HG02973 (cell line): ENCODE results near the gene WFS1.

Experiments
- ATAC-seq: cut with Tn5 transposase; IDR thresholded peaks from one replicate; pipeline ENCODE4 v1.9.1; 2021; ENCODE audit warnings: moderate library complexity; ENCODE audit not compliant: unreplicated experiment

The WFS1 gene, protein sequence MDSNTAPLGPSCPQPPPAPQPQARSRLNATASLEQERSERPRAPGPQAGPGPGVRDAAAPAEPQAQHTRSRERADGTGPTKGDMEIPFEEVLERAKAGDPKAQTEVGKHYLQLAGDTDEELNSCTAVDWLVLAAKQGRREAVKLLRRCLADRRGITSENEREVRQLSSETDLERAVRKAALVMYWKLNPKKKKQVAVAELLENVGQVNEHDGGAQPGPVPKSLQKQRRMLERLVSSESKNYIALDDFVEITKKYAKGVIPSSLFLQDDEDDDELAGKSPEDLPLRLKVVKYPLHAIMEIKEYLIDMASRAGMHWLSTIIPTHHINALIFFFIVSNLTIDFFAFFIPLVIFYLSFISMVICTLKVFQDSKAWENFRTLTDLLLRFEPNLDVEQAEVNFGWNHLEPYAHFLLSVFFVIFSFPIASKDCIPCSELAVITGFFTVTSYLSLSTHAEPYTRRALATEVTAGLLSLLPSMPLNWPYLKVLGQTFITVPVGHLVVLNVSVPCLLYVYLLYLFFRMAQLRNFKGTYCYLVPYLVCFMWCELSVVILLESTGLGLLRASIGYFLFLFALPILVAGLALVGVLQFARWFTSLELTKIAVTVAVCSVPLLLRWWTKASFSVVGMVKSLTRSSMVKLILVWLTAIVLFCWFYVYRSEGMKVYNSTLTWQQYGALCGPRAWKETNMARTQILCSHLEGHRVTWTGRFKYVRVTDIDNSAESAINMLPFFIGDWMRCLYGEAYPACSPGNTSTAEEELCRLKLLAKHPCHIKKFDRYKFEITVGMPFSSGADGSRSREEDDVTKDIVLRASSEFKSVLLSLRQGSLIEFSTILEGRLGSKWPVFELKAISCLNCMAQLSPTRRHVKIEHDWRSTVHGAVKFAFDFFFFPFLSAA

DNA sequence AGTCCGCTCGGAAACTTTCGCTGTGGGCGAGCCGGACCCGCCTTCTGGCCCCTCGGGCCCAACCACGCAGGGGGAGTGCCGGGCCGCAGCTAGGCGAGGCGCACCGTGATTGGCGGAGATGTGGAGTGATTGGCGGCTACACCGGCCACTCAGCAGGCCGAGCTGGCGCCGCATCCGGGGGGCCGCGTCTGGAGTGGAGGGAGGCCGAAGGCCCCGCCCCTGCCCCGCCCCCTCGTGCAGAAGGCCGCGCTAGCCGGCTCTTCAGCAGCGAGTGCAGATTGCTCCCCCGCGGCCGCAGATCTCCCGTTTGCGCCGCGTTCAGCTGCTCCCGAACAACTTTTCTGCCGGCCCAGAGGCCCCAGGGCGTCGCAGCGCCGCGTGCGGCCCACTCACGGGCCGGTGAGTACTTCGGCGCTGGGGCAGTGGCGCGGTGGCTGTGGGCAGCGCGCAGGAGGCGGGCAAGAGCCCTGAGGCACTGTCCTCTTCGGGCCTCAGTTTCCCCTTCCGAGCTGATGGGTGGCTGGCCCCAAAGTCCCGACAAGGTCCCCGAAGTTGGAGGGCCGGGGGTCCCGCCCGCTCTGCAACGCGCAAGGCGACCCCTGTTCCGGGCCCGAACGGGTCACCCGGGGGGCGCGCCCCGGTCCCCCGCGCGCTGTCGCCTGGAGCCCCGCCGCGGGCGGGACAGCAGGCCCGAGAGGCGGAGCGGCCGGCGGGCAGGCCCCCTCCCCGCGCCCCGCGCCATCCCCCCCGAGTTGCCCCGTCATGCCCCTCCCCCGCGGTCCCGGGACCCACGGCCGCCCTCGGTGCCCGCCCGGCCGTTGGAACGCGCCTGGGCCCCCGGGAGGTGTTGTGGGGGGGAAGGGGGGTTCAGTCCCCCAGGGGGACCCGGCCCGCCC is at the start of gene WFS1:
WFS1 (plus strand) TSS at position 235 of the 896 bp plus-strand sequence. CDS start 7,606 bp downstream, outside the sequence.
- ATAC-seq = peak; percentile 100

DNA sequence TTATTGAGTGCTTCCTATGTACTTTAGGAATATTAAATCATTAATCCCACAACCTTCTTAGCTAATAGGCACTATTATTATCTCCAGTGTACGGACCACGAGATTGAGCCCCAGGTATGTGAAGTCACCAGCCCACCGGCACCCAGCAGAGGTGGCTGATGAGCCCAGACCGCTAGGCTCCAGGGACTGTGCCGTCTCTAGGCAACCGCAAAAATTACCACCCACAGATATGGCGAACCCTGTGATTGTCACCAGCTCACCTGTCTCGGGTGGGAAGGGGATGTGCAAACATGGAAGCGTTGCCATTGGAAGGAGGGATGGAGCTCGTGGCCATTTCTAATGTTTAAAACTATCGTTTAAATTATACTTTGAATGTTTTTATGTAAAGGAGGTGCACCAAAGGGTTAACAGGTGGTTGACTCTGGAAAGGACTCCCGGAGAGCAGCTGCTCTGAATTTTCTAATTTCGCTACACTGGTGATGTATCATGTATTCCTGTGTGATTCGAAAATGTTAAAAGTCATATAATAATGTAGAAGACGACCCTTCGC is 48.3 kb upstream of the WFS1 start:
- ATAC-seq = no peak

DNA sequence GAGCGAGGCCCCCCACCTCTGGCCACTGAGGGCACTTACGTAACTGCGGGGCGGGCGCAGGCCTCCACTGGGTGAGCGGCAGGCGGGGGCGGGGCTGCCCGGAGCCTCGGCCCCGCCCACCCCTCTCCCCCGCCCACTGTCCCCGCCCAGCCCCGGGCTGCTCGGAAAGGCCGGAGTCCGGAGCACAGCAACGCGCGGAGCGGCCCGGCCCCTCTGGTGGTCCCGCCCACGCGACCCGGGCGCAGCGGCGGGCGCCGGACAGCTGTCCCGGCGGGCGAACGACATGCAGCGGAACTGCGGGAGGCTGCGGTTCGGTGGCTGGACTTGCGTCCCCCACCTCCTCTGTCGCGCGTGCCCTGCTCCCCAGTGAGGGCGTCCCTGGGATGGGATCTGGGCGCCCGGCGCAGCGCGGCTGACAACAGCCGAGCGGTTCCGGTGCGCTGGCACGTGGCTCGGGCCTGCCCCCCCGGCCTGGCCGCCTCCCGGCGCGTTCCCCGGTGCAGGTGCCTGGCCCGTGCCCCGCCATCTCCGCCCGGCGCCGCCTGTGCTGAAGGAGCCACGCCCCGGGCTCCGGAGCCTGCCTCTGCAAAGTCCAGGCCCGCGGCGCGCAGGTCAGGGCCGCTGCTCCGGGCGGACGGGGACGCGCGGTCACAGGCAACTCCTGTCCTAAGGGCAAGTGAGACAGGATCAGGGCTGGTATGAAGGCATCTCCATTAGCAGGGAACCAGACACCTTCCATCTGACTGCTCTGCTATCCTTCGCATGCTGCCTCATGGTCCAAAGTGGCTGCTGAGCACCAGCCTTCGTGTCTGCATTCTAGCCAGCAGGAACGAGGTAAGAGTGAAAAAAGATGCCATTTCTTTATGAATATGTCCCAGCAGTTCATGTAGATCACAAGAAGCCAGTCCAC is 47.5 kb upstream of the WFS1 start:
- no peak for ATAC-seq

DNA sequence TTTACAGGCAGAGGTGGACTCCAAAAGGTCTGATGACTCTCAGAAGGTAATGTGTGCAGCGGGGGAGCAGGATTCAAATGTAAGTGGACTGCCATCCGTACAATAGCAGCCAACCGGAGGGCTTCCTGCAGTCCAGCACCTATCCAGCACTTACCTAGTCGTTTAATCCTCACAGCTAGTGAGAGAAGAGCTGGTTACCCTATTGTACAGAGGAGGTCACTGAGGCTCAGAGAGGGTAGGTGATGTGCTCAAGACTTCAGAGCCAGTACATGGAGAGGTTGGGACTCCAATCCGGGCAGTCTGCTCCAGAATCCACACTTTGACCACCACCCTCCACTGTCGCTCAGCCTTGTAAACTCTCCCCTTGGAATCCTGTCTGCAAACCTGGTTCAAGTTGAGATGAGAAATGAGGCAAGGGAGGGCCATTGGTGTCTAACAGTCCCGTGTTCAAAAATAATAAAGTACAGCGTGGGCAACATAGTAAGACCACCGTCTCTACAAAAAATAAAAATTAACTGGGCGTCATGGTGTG is 46.8 kb upstream of the WFS1 start:
- ATAC-seq = no peak

DNA sequence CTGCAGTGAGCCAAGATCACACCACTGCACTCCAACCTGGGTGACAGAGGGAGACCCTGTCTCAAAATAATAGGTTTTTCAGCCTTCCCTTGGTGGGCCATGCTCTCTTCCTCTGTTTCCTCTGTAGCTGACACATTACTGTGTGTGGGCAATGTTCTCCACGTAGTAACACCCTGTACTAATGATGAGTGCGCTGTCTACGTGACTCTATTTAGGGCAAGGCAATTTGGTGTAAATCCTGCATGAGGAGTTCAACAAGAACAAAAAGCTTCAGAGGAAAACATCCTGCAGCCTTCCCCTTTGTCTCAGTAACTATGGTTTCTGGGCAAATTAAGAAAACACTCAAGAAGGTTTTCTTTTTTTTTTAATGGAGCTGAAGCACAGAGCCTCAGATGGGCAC is 44.9 kb upstream of the WFS1 start:
- ATAC-seq = no peak

DNA sequence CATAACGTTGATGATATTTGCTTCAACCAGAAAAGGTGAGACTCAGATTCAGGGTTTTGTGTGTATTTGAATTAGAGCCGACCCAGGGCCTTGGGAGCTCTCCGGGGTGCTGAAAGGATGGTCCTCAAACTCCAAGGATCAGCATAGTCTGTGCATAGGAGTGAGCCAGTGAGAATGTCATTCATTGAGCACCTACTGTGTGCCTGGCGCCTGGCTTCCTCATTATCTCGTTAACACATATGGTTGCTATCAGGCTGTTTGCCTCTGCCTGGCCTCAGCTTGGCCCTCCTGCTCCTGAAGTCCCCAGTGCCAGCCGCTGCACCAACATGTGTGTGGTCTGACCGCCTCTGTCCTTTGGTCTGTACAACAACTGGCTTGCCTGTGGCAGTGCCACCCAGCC is 44.2 kb upstream of the WFS1 start:
- no peak for ATAC-seq

DNA sequence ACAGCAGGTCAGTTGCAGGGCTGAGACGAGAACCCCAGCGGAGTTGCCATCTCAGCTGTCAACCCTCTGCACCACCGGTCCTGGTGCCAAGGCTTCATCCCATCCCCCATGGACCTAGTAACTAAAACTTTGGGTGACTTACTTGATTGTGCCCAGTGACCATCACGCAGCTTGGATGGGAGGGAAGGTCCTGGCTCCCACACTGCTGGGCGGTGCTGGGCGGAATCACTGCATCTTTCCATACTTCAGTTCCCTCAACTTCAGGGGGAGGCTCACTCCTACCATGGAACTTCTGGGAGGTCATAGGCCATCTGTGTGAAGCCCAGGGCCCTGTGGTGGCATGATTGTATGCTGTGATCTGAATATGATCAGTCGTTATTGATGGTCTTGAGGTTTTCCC is 43.1 kb upstream of the WFS1 start:
- no peak for ATAC-seq

DNA sequence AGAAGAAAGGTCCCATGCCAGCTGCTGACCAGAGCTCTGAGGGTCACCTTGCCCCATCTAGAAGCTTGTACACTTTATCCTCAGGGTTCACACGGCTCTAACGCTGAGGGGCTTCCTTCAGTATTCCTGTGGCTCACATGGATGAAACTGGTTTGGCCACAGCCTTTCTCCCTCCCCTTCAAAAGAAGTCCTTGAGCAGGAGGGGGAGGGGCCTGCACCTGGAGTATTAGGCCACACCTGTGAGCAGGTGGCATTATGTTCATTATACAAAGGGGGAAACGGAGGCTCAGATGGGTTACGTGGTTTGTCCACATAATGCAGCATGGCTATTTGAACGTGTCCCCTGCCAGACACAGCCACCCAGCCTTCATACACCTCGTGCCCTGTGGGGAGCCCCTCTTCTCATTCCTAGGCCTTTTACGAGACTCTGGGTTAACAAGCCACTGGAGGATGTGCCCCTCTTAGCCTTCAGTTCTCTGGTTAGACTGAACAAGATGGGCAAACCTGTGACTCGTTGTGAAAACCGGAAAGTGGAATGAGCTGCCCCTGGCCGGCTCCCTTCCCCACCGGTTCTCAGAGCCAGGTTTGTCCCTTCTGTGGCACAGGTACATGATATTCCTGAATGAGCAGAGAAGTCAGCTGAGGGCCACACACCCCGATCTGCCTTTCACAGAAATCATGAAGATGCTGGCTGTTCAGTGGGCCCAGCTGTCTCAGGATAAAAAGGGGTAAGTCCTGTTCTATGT is 42.1 kb upstream of the WFS1 start:
- no peak for ATAC-seq

DNA sequence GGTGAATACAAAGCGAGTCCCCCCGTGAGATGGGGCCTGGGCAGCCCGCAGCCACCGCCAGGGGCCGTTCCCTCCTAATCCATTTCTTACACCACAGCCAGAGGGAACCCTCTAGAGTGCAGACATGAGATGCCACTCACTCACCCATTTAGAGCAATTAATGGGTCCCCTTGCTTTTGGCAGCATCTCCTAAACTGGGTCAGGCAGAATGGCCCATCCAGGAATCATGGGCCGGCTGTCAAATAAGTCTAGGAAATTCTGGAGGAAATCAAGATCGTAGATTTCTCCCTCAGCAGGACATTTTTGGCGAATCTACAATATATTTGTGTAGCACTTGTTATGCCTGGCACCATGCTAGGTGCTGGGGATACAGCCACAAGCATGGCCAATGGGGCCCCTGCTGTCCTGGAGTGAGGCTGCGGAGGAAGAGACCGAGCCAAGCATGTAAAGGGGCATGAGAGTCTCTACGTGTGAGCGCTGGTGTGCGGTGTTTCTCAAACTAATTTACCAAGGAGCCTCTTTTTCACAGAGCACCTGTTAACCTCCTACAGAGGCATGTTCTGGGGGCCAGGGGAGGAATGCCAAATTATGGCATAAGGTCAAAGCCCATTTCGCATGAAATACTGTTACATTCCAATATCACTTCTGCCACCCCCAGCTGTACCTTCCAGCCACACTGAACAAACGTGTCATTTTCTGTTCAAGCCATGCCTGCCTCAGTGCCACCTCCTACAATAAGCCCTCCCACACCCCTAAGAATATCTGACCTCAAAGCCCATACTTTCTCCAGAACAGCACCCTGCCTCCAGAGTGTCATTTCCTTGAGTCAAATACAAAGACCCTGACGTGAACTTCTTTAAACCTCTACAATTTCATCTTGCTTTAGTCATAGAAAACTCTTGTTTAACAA is 41.2 kb upstream of the WFS1 start:
- ATAC-seq = no peak

DNA sequence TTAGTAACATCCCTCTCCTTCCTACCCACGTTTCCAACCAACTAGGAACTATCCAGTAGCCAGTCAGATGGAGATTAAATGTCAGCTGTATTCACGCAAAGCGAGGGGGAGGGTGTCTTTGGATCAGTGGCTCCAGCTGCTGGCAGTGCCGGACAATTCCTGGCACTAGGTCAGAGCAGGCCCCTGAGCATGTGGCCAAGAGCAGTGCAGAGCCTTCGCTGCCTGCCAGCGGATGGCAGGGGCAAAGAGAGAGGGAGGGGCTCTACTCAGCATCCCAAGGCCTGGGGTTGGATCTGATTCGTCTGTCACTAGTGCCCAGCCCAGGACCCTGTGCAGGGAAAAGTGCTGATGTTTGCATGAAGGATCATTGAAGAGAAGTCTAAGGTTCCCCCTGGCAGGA is 40.6 kb upstream of the WFS1 start:
- ATAC-seq = no peak

DNA sequence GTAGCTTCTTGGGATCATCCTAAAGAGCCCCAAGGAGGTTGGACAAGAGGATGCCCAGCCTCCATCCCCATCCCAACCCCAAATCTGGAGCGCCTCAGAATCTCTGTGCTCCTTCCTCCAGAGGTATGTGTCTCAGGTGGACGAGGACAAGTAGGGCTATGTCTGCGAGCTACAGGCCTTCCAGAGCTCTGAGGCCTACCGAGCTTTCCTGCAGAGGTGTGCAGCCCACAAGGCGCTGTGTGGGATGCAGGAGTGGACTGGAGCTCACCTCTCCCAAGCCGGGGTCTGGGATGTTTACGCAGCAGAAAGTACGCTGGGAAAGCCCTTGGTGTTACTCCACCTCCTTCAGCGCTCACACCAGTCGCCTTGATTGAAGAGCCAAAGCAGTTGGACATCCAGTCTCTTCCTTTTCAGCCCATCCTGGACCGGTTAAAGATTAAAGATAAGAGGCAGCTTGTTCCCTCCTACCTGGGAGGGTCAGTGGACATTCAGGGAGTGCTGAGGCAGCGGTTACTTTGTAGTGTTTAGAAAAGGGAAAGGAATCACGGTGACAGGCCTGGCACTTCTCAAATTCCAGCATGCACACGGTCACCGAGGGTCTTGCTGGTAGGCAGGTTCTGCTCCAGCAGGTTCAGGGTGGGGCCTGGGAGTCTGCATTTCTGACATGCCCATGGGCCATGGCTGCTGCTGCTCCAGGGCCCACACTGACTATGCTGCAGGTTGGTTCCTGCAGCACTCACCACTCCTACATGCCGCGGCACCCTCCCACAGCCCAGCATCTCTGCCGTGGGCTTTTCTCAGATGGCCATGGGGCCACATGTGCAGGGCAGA is 39.8 kb upstream of the WFS1 start:
- ATAC-seq = no peak

DNA sequence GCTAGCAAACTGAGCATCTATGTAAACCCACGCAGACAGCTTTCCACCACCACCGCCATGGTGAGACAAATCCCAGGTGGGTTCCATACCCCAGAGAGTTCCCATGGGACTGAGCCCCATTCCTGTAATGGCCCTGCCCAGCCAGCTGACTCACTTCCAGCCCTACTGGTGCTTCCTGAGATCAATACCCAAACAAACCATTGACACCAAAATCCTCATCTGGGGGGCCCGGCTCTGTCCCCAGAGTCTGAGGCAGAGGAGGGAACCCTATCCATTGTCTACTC is 39.2 kb upstream of the WFS1 start:
- no peak for ATAC-seq

DNA sequence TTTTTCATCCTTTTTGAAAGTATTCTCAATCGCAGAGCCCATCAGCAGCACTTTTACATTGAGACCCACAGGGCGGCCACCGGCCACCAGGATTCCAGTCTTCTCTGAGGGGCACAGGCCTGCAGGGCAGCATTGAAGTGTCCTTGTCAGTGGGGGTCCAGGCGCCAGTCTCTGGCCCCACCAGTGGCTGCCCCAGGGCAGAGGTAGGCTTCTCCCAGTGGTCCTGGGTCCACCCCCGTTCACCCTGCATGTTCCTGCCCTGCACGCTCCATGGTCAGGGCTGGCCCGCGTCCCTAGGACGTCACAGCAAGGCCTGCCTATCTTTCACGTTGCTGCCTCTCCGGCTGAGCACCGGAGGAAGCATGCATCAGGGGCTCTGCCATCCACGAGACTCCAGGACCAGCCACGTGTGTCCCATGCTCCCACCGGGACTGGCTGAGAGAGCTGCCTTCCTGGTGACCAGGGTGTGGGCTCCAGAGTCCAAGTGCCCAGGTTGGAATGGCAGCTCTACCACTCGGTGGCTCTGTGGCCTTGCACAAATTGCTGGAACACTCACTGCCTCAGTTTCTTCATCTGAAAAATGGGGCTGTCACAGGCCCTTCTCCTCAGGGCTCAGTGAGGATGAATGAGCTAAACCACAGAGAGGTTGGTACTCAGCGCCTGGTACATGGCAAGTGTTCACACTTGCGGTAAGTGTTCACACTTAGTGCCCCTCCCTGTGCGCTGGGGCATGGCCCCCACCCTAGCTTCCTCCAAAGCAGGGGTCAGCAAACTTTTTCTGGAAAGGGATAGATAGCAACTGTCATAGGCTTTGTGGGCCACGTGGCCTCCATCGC is 38.6 kb upstream of the WFS1 start:
- no peak for ATAC-seq

DNA sequence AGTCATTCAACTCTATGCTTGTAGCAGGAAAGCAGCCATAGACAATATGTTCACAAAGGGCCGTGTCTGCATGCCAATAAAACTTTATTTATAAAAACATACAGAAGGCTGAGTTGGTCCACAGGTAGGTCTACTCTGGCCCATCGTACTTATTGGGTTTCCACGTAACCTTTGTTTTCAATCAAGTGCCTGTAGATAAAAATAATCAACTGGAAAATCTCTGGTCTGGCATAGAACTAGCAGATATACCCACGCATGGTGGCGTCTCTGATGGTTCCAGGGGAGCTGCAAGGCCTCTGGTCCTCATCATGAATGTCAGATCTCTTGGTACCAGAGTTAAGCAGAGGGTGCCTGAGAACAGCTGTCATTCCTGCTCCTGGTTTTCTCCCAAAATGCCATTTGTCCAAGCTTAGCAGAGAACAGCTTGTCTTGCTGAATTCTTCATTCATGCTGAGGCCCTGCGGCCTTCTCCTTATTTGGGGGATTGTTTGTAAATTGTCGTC is 37.9 kb upstream of the WFS1 start:
- ATAC-seq = no peak

DNA sequence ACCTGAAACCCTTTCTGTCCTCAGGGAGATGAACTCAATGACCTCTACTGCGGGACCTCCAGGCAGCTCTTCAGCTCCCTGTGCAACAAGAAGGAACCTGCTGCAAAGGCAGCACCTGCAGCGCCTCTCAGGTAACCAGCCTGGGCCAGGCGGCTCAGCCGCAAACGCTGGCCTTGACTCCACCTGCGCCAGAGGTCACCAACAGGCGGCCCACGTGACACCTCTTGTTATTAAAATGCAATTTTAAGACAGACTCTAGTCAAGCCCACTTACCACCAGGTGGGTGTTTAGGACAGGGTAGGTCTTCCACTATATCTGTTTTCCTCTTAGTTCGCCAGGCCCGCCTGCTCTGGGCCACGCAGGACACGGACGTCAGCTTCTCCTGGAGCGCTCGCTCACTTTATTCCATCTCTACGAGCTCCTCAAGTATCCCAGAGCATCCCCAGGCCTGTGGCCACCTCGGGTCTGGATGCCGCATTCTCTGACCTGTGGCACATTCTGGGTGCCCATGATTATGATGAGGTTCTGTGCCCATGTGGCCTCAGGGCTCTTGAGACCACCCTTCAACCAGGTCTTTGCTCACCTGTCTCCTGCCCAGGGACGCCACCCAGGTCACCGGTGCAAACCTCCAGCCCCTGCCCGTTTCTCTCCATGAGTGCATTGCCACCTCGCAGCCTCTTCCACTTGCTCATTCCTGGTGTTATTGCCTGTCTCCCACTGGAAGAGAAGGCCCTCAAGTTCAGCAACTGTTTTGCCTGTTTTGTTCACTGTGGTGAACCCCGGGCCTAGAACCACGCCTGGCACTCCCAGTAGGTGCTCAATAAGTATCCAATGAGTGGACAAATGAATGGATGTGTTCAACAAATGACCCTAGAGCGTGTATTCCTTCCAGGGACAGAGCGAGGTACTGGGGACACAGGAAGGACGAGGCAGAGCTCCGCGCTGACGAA is 36.5 kb upstream of the WFS1 start:
- ATAC-seq = no peak
